IMR-90 (cell line): ENCODE results near the gene KCMF1. TPM values are rescaled to one million over a fixed set of nuclear protein-coding genes. Genes with fewer than 3 reads are reported as not detected.

Experiments used
- ATAC-seq: fragments of 200-7000 bp; cut with Tn5 transposase; 2 replicates; pipeline ENCODE4 v1.9.1; 2020; ENCODE audit warnings: low read depth, mild to moderate bottlenecking, moderate library complexity
- BruUV-seq: library from RNA; stranded (reverse); fragments of 400-500 nt; replicated peaks from 2 replicates; lab custom pipeline; 2021; lab: Mats Ljungman, UMichigan
- CTCF ChIA-PET: fragments of 300-600 bp; formaldehyde crosslinking; extraction: SDS; loops from one replicate; lab custom pipeline; 2021; ENCODE audit warnings: antibody characterized with exemption; lab: Yijun Ruan, JAX
- POLR2A ChIA-PET: fragments of 300-600 bp; sonication (Branson Sonifier 250); formaldehyde crosslinking; loops from one replicate; lab custom pipeline; 2022; ENCODE audit warnings: antibody characterized with exemption; ENCODE audit not compliant: unreplicated experiment; lab: Charles Lee
- DNase-seq: peaks from one replicate; pipeline ENCODE4 v3.0.0; 2013
- H2AFZ ChIP-seq: replicated peaks from 2 replicates; pipeline ENCODE3; 2013; ENCODE audit warnings: low read length, mild to moderate bottlenecking; ENCODE audit not compliant: poor library complexity
- H2AK5ac ChIP-seq: 2 replicates; pipeline ENCODE4 v1.6.1; 2013; ENCODE audit warnings: low read depth, low read length, inconsistent platforms
- H2AK9ac ChIP-seq: replicated peaks from 2 replicates; pipeline ENCODE3; 2013; ENCODE audit warnings: mild to moderate bottlenecking, low read depth, low read length, moderate library complexity; ENCODE audit not compliant: poor library complexity
- H2BK120ac ChIP-seq: 2 replicates; pipeline ENCODE4 v1.6.1; 2013; ENCODE audit warnings: low read depth, low read length, inconsistent platforms
- H2BK15ac ChIP-seq: 3 replicates; pipeline ENCODE4 v1.6.1; 2013; ENCODE audit warnings: low read depth, low read length, inconsistent platforms
- H2BK20ac ChIP-seq: 2 replicates; pipeline ENCODE4 v1.6.1; 2013; ENCODE audit warnings: low read depth, mild to moderate bottlenecking, inconsistent platforms, low read length, moderate library complexity
- H2BK5ac ChIP-seq: 2 replicates; pipeline ENCODE4 v1.6.1; 2013; ENCODE audit warnings: mild to moderate bottlenecking, low read depth, low read length, inconsistent platforms; ENCODE audit not compliant: poor library complexity, severe bottlenecking
- H3K14ac ChIP-seq: replicated peaks from 2 replicates; pipeline ENCODE4 v1.6.1; 2013; ENCODE audit warnings: low read depth, low read length, inconsistent platforms
- H3K18ac ChIP-seq: 2 replicates; pipeline ENCODE4 v1.6.1; 2013; ENCODE audit warnings: low read depth, low read length, control low read depth
- H3K23ac ChIP-seq: 2 replicates; pipeline ENCODE4 v1.6.1; 2013; ENCODE audit warnings: low read depth, low read length, inconsistent platforms
- H3K27ac ChIP-seq: 2 replicates; pipeline ENCODE4 v1.5.1; 2013; ENCODE audit warnings: mild to moderate bottlenecking, control low read depth, low read length; ENCODE audit not compliant: insufficient read depth
- H3K27me3 ChIP-seq: 2 replicates; pipeline ENCODE4 v1.6.1; 2013; ENCODE audit warnings: low read length; ENCODE audit not compliant: control insufficient read depth, insufficient read depth
- H3K36me3 ChIP-seq: 2 replicates; pipeline ENCODE4 v1.6.1; 2013; ENCODE audit warnings: low read length, mixed read lengths; ENCODE audit not compliant: control insufficient read depth, insufficient read depth
- H3K4ac ChIP-seq: 2 replicates; pipeline ENCODE4 v1.6.1; 2013; ENCODE audit warnings: low read depth, low read length, inconsistent platforms
- H3K4me1 ChIP-seq: 2 replicates; pipeline ENCODE4 v1.6.1; 2013; ENCODE audit warnings: low read length, mixed read lengths; ENCODE audit not compliant: control insufficient read depth, insufficient read depth
- H3K4me2 ChIP-seq: 2 replicates; pipeline ENCODE4 v1.6.1; 2013; ENCODE audit warnings: low read depth, mild to moderate bottlenecking, control low read depth, low read length, moderate library complexity
- H3K4me3 ChIP-seq: 2 replicates; pipeline ENCODE4 v1.5.1; 2013; ENCODE audit warnings: low read depth, mild to moderate bottlenecking, control low read depth, low read length, moderate library complexity; ENCODE audit not compliant: insufficient read depth
- H3K56ac ChIP-seq: 2 replicates; pipeline ENCODE4 v1.6.1; 2013; ENCODE audit warnings: low read length, inconsistent platforms; ENCODE audit not compliant: insufficient read depth; ENCODE audit errors: extremely low read depth
- H3K79me1 ChIP-seq, 2 experiments: 2 replicates each; pipeline ENCODE4 v1.6.1; 2013; ENCODE audit warnings: low read length in 2 of 2, inconsistent platforms in 1 of 2, low read depth in 1 of 2
- H3K9ac ChIP-seq: 2 replicates; pipeline ENCODE4 v1.6.1; 2013; ENCODE audit warnings: low read depth, low read length, control low read depth
- H3K9me1 ChIP-seq: 2 replicates; pipeline ENCODE4 v1.6.1; 2013; ENCODE audit warnings: low read length, inconsistent platforms; ENCODE audit not compliant: insufficient read depth
- H3K9me3 ChIP-seq: 2 replicates; pipeline ENCODE4 v1.6.1; 2013; ENCODE audit warnings: low read length; ENCODE audit not compliant: control insufficient read depth, insufficient read depth
- H4K20me1 ChIP-seq: 2 replicates; pipeline ENCODE4 v1.6.1; 2013; ENCODE audit warnings: low read length, inconsistent platforms; ENCODE audit not compliant: insufficient read depth
- H4K5ac ChIP-seq: 2 replicates; pipeline ENCODE4 v1.6.1; 2013; ENCODE audit warnings: mild to moderate bottlenecking, low read depth, low read length, control low read depth
- H4K8ac ChIP-seq, 2 experiments: 2 replicates each; pipeline ENCODE4 v1.6.1; 2013; ENCODE audit warnings: low read depth in 2 of 2, low read length in 2 of 2, control low read depth in 1 of 2, inconsistent platforms in 1 of 2
- H4K91ac ChIP-seq: 2 replicates; pipeline ENCODE4 v1.6.1; 2013; ENCODE audit warnings: low read depth, low read length, inconsistent platforms; ENCODE audit not compliant: insufficient read depth
- ELK1 ChIP-seq: fragments of 150-350 bp; IDR thresholded peaks from 2 replicates; pipeline ENCODE4 v1.6.1; 2016; ENCODE audit warnings: low read depth, mild to moderate bottlenecking, low read length, moderate library complexity, borderline replicate concordance
- MAFK ChIP-seq: IDR thresholded peaks from 2 replicates; pipeline ENCODE4 v1.6.1; 2012; ENCODE audit warnings: low read depth, low read length, improper control_type of control experiment
- SMC3 ChIP-seq: fragments of 150-350 bp; IDR thresholded peaks from 2 replicates; pipeline ENCODE4 v1.6.1; 2016; ENCODE audit warnings: low read depth, mild to moderate bottlenecking, antibody characterized with exemption, low read length, moderate library complexity
- WGBS, 2 experiments: methylation state at CpG; one replicate each; pipeline versions ENCODE4 v1.1.5 to v1.1.7; 2013; ENCODE audit warnings: missing lambda C conversion rate in 2 of 2; ENCODE audit not compliant: insufficient read length in 1 of 2; ENCODE audit errors: extremely low coverage in 2 of 2; 5-methylcytosine and 5-hydroxymethylcytosine counted together
- dilution Hi-C: fragments of 300-500 bp; cut with HindIII; formaldehyde crosslinking; loops from one replicate; pipeline ENCODE4 v1.14.3; 2018; ENCODE audit warnings: low sequenced_read_pairs; ENCODE audit not compliant: unreplicated experiment
- in situ Hi-C: fragments of 300-500 bp; cut with MboI; formaldehyde crosslinking; loops from 3 replicates; pipeline ENCODE4 v1.14.3; 2019; ENCODE audit warnings: low sequenced_read_pairs, inconsistent platforms, mixed read lengths
- intact Hi-C: fragments of 100-400 bp; cut with micrococcal nuclease; formaldehyde crosslinking; loops from 2 replicates; pipeline ENCODE4 v1.10.0; 2022
- polyA plus RNA-seq, 3 experiments: library from polyadenylated mRNA; depleted of rRNA; stranded (reverse); fragments of >200 nt; gene quantifications; 2 replicates each; pipeline ENCODE4 v1.2.3, GENCODE V29; 2012; ENCODE audit warnings: low replicate concordance in 1 of 3
- total RNA-seq: library from RNA; depleted of rRNA; stranded (reverse); fragments of >200 nt; gene quantifications from 2 replicates; pipeline ENCODE4 v1.2.3, GENCODE V29; 2012

Gene KCMF1
- total and polyA plus RNA-seq, 2 of the 4 experiments (the other 2 are of a cell fraction), result 49.9 to 108 TPM

GRCh38 chr2:85034158-85034557 lies 63.2 kb downstream of the KCMF1 start:
- no peak overlapping the region for H2AFZ ChIP-seq
- no peak overlapping the region for H3K14ac ChIP-seq
- POLR2A ChIA-PET, result no interaction called here
- no TSS peak for BruUV-seq
- ATAC-seq (no peak), DNase-seq (no peak)
- H2BK15ac ChIP-seq, result no peak overlapping the region
- peaks cover 2% of the 10 kb centered on the region; the same call in 1 of the 2 replicates for H3K4me1 ChIP-seq
- TF ChIP-seq ELK1 (no peak), MAFK (no peak), SMC3 (no peak)
- H3K27me3 ChIP-seq, result no peaks in the 10 kb centered on the region
- H3K79me1 ChIP-seq, result peaks cover 46 to 70% of the 10 kb centered on the region in 2 experiments
- intact Hi-C loops (no loop called here), dilution Hi-C loops (no loop called here), in situ Hi-C loops (no loop called here)
- H3K23ac ChIP-seq, result no peak overlapping the region
- H2AK5ac ChIP-seq, result no peak overlapping the region
- no peak overlapping the region for H3K18ac ChIP-seq
- H3K9ac ChIP-seq, result no peak overlapping the region
- 80% methylated on average over 1 of the region's 2 CpGs; no CpG with 5 or more reads in 1 of the 2 experiments for WGBS, 2 experiments
- H3K27ac ChIP-seq, result no peak overlapping the region
- H3K4me3 ChIP-seq, result no peak overlapping the region
- no peak overlapping the region for H2BK20ac ChIP-seq
- no peak overlapping the region for H3K4ac ChIP-seq
- no peak overlapping the region for H2BK5ac ChIP-seq
- no peak overlapping the region for H2AK9ac ChIP-seq
- H3K56ac ChIP-seq, result no peak overlapping the region
- no peak overlapping the region for H3K4me2 ChIP-seq
- no peak overlapping the region for H4K8ac ChIP-seq
- H3K9me1 ChIP-seq, result peaks cover 13% of the 10 kb centered on the region
- no peak overlapping the region for H4K91ac ChIP-seq
- CTCF ChIA-PET, result interaction anchor here (0.5 to 1.3 kb wide), 2 partner anchors 17 to 176 kb away, joined by 3 to 5 read pairs; no protein-coding TSS in a partner anchor
- H4K5ac ChIP-seq, result no peak overlapping the region
- H2BK120ac ChIP-seq, result no peak overlapping the region
- H4K20me1 ChIP-seq, result peaks cover 43% of the 10 kb centered on the region
- H3K36me3 ChIP-seq, result peaks cover 35% of the 10 kb centered on the region
- H3K9me3 ChIP-seq, result no peaks in the 10 kb centered on the region
